ENCODE results near the gene DDX4. TPM values are rescaled to one million over a fixed set of nuclear protein-coding genes. Genes with fewer than 3 reads are reported as not detected.

DDX4 gene
- total RNA-seq, 2 donors from 2014 or later, result not detected

DNA sequence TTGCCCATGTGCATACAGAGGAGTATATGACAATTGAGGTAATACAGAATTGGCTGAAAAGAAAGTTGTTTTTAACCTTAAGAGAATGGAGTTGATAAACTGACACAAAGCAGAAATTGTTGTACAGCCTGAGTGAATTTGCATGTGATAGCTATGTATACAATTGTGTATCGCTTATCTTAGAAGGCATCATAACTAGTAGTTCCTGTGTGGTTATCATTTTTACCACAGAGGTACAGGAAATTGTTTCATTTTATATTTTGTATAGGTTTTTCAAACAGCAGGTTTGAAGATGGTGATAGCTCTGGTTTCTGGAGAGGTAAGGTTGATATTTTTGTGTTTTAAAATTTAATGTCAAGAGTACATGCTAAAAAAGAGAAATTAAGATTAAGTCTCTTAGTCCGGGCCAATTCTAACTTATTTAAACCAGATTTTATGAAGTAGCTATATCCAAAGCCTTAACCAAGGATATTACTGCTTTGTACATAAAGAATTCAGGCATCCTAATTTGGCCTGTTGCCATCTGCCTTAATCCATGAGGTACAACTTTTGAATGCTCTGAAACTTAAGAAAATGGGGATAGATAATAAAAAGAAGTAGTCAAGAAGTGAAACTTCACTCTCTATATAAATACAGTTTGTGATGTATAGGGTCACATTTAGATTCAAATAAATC is 26.0 kb downstream of the DDX4 start:
- Histone ChIP-seq H3K4me1 (peaks cover 5% of the 10 kb centered on the region), H3K4me3 (no peak overlapping the region), H3K36me3 (replicated peaks in 1 of 2; ENCODE audit: insufficient read depth in 1 of 2, low read depth in 2 of 2) (no peaks in the 10 kb centered on the region), H3K9me3 (no peaks in the 10 kb centered on the region), H3K27me3 (no peaks in the 10 kb centered on the region), H3K27ac (no peak overlapping the region)
- TF ChIP-seq, protein P1, sequence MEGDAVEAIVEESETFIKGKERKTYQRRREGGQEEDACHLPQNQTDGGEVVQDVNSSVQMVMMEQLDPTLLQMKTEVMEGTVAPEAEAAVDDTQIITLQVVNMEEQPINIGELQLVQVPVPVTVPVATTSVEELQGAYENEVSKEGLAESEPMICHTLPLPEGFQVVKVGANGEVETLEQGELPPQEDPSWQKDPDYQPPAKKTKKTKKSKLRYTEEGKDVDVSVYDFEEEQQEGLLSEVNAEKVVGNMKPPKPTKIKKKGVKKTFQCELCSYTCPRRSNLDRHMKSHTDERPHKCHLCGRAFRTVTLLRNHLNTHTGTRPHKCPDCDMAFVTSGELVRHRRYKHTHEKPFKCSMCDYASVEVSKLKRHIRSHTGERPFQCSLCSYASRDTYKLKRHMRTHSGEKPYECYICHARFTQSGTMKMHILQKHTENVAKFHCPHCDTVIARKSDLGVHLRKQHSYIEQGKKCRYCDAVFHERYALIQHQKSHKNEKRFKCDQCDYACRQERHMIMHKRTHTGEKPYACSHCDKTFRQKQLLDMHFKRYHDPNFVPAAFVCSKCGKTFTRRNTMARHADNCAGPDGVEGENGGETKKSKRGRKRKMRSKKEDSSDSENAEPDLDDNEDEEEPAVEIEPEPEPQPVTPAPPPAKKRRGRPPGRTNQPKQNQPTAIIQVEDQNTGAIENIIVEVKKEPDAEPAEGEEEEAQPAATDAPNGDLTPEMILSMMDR (IDR thresholded peaks at IDR 0.05), result no peak
- no peak for TF ChIP-seq POLR2A (IDR thresholded peaks at IDR 0.05)
- WGBS, 2 donors, result 76 to 82% methylated on average over 2 of the region's 2 CpGs
- no peak for ATAC-seq
- no peak for DNase-seq
- intact Hi-C loops (cut with DNase I), result no loop called here

GRCh38 chr5:55768279-55768678 is 30.4 kb downstream of the DDX4 start:
- H3K36me3 ChIP-seq (replicated peaks in 1 of 2; ENCODE audit: insufficient read depth in 1 of 2, low read depth in 2 of 2), result no peaks in the 10 kb centered on the region
- no peak for ATAC-seq
- H3K27ac ChIP-seq, result no peak overlapping the region
- H3K4me3 ChIP-seq, result no peak overlapping the region
- intact Hi-C loops (cut with DNase I), result no loop called here
- no peaks in the 10 kb centered on the region for H3K9me3 ChIP-seq
- DNase-seq, result no peak
- H3K27me3 ChIP-seq, result no peaks in the 10 kb centered on the region
- 90 to 100% methylated on average over 2 of the region's 2 CpGs for WGBS, 2 donors
- TF ChIP-seq POLR2A (IDR thresholded peaks at IDR 0.05), result no peak
- TF ChIP-seq, protein P1 (IDR thresholded peaks at IDR 0.05), result no peak
- H3K4me1 ChIP-seq, result peaks cover 5% of the 10 kb centered on the region

DNA sequence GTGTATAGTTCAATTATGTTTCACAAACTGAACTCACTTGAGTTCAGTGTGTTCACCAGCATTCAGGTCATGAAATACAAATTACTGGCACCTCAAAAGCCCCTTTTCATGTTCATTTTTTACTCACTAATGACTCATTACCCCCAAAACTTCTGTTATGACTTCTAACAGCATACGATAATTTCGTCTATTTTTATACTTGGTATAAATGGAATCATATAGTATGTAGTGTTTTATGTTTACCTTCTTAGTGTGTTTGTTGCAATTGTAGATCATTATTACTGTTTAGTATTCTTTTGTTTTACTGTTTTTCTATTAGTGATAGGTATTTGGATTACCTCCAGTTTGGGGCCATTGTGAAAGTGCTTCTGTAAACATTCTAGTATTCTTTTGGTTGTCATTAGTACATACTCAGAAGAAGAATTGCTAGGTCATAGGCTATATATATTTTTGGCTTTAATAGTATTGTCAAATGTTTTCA is 33.4 kb downstream of the DDX4 start:
- H3K27me3 ChIP-seq, result no peaks in the 10 kb centered on the region
- no peak for TF ChIP-seq POLR2A (IDR thresholded peaks at IDR 0.05)
- TF ChIP-seq, protein P1 (IDR thresholded peaks at IDR 0.05), result no peak
- H3K36me3 ChIP-seq (replicated peaks in 1 of 2; ENCODE audit: insufficient read depth in 1 of 2, low read depth in 2 of 2), result no peaks in the 10 kb centered on the region
- ATAC-seq (no peak), DNase-seq (no peak)
- 83 to 89% methylated on average over 2 of the region's 2 CpGs for WGBS, 2 donors
- H3K27ac ChIP-seq, result no peak overlapping the region
- H3K9me3 ChIP-seq, result no peaks in the 10 kb centered on the region
- H3K4me3 ChIP-seq, result no peak overlapping the region
- intact Hi-C loops (cut with DNase I), result no loop called here
- H3K4me1 ChIP-seq, result peaks cover 5% of the 10 kb centered on the region

DNA sequence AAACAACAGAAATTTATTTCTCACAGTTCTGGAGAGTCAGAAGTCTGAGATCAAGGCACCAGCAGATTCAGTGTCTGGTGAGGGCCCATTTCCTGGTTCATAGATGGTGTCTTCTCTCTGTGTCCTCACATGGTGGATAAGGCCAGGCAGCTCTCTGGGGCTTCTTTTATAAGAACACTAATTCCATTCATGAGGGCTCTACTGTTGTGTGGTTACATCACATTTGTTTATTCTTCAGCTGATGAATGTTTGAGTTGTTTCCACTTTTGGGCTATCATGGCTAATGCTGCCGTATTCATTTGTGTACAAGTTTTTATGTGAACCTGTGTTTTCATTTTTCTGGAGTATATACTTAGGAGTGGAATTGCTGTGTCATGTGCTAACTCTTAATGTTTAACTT is 35.2 kb downstream of the DDX4 start:
- 78% methylated on average over 1 of the region's 1 CpG for WGBS, 2 donors
- Histone ChIP-seq H3K4me3 (no peak overlapping the region), H3K36me3 (replicated peaks in 1 of 2; ENCODE audit: insufficient read depth in 1 of 2, low read depth in 2 of 2) (no peaks in the 10 kb centered on the region), H3K27me3 (no peaks in the 10 kb centered on the region), H3K9me3 (no peaks in the 10 kb centered on the region), H3K27ac (no peak overlapping the region), H3K4me1 (no peaks in the 10 kb centered on the region)
- DNase-seq, result no peak
- ATAC-seq, result no peak
- intact Hi-C loops (cut with DNase I), result no loop called here
- TF ChIP-seq POLR2A (IDR thresholded peaks at IDR 0.05), result no peak
- TF ChIP-seq, protein P1 (IDR thresholded peaks at IDR 0.05), result no peak

GRCh38 chr5:55777332-55777731 is 39.5 kb downstream of the DDX4 start:
- ATAC-seq, result no peak
- no peak for DNase-seq
- no peak for TF ChIP-seq POLR2A (IDR thresholded peaks at IDR 0.05)
- TF ChIP-seq, protein P1 (IDR thresholded peaks at IDR 0.05), result no peak
- no peaks in the 10 kb centered on the region for H3K27me3 ChIP-seq
- no peaks in the 10 kb centered on the region for H3K4me1 ChIP-seq
- intact Hi-C loops (cut with DNase I), result no loop called here
- no peaks in the 10 kb centered on the region for H3K36me3 ChIP-seq (replicated peaks in 1 of 2; ENCODE audit: insufficient read depth in 1 of 2, low read depth in 2 of 2)
- 90 to 92% methylated on average over 6 of the region's 6 CpGs for WGBS, 2 donors
- H3K9me3 ChIP-seq, result no peaks in the 10 kb centered on the region
- no peak overlapping the region for H3K4me3 ChIP-seq
- no peak overlapping the region for H3K27ac ChIP-seq

Measured in body of pancreas (tissue), 4 donors.